IMR-90 (cell line): ENCODE results near the gene ZNF592. TPM values are rescaled to one million over a fixed set of nuclear protein-coding genes. Genes with fewer than 3 reads are reported as not detected.

ENCODE experiments used
- ATAC-seq: fragments of 200-7000 bp; cut with Tn5 transposase; 2 replicates; pipeline ENCODE4 v1.9.1; 2020; ENCODE audit warnings: low read depth, mild to moderate bottlenecking, moderate library complexity
- BruUV-seq: library from RNA; stranded (reverse); fragments of 400-500 nt; replicated peaks from 2 replicates; lab custom pipeline; 2021; lab: Mats Ljungman, UMichigan
- CTCF ChIA-PET: fragments of 300-600 bp; formaldehyde crosslinking; extraction: SDS; loops from one replicate; lab custom pipeline; 2021; ENCODE audit warnings: antibody characterized with exemption; lab: Yijun Ruan, JAX
- POLR2A ChIA-PET: fragments of 300-600 bp; sonication (Branson Sonifier 250); formaldehyde crosslinking; loops from one replicate; lab custom pipeline; 2022; ENCODE audit warnings: antibody characterized with exemption; ENCODE audit not compliant: unreplicated experiment; lab: Charles Lee
- DNase-seq: peaks from one replicate; pipeline ENCODE4 v3.0.0; 2013
- H2AFZ ChIP-seq: replicated peaks from 2 replicates; pipeline ENCODE3; 2013; ENCODE audit warnings: low read length, mild to moderate bottlenecking; ENCODE audit not compliant: poor library complexity
- H2AK5ac ChIP-seq: 2 replicates; pipeline ENCODE4 v1.6.1; 2013; ENCODE audit warnings: low read depth, low read length, inconsistent platforms
- H2AK9ac ChIP-seq: replicated peaks from 2 replicates; pipeline ENCODE3; 2013; ENCODE audit warnings: mild to moderate bottlenecking, low read depth, low read length, moderate library complexity; ENCODE audit not compliant: poor library complexity
- H2BK120ac ChIP-seq: 2 replicates; pipeline ENCODE4 v1.6.1; 2013; ENCODE audit warnings: low read depth, low read length, inconsistent platforms
- H2BK15ac ChIP-seq: 3 replicates; pipeline ENCODE4 v1.6.1; 2013; ENCODE audit warnings: low read depth, low read length, inconsistent platforms
- H2BK20ac ChIP-seq: 2 replicates; pipeline ENCODE4 v1.6.1; 2013; ENCODE audit warnings: low read depth, mild to moderate bottlenecking, inconsistent platforms, low read length, moderate library complexity
- H2BK5ac ChIP-seq: 2 replicates; pipeline ENCODE4 v1.6.1; 2013; ENCODE audit warnings: mild to moderate bottlenecking, low read depth, low read length, inconsistent platforms; ENCODE audit not compliant: poor library complexity, severe bottlenecking
- H3K14ac ChIP-seq: replicated peaks from 2 replicates; pipeline ENCODE4 v1.6.1; 2013; ENCODE audit warnings: low read depth, low read length, inconsistent platforms
- H3K18ac ChIP-seq: 2 replicates; pipeline ENCODE4 v1.6.1; 2013; ENCODE audit warnings: low read depth, low read length, control low read depth
- H3K23ac ChIP-seq: 2 replicates; pipeline ENCODE4 v1.6.1; 2013; ENCODE audit warnings: low read depth, low read length, inconsistent platforms
- H3K27ac ChIP-seq: 2 replicates; pipeline ENCODE4 v1.5.1; 2013; ENCODE audit warnings: mild to moderate bottlenecking, control low read depth, low read length; ENCODE audit not compliant: insufficient read depth
- H3K27me3 ChIP-seq: 2 replicates; pipeline ENCODE4 v1.6.1; 2013; ENCODE audit warnings: low read length; ENCODE audit not compliant: control insufficient read depth, insufficient read depth
- H3K36me3 ChIP-seq: 2 replicates; pipeline ENCODE4 v1.6.1; 2013; ENCODE audit warnings: low read length, mixed read lengths; ENCODE audit not compliant: control insufficient read depth, insufficient read depth
- H3K4ac ChIP-seq: 2 replicates; pipeline ENCODE4 v1.6.1; 2013; ENCODE audit warnings: low read depth, low read length, inconsistent platforms
- H3K4me1 ChIP-seq: 2 replicates; pipeline ENCODE4 v1.6.1; 2013; ENCODE audit warnings: low read length, mixed read lengths; ENCODE audit not compliant: control insufficient read depth, insufficient read depth
- H3K4me2 ChIP-seq: 2 replicates; pipeline ENCODE4 v1.6.1; 2013; ENCODE audit warnings: low read depth, mild to moderate bottlenecking, control low read depth, low read length, moderate library complexity
- H3K4me3 ChIP-seq: 2 replicates; pipeline ENCODE4 v1.5.1; 2013; ENCODE audit warnings: low read depth, mild to moderate bottlenecking, control low read depth, low read length, moderate library complexity; ENCODE audit not compliant: insufficient read depth
- H3K56ac ChIP-seq: 2 replicates; pipeline ENCODE4 v1.6.1; 2013; ENCODE audit warnings: low read length, inconsistent platforms; ENCODE audit not compliant: insufficient read depth; ENCODE audit errors: extremely low read depth
- H3K79me1 ChIP-seq, 2 experiments: 2 replicates each; pipeline ENCODE4 v1.6.1; 2013; ENCODE audit warnings: low read length in 2 of 2, inconsistent platforms in 1 of 2, low read depth in 1 of 2
- H3K9ac ChIP-seq: 2 replicates; pipeline ENCODE4 v1.6.1; 2013; ENCODE audit warnings: low read depth, low read length, control low read depth
- H3K9me1 ChIP-seq: 2 replicates; pipeline ENCODE4 v1.6.1; 2013; ENCODE audit warnings: low read length, inconsistent platforms; ENCODE audit not compliant: insufficient read depth
- H3K9me3 ChIP-seq: 2 replicates; pipeline ENCODE4 v1.6.1; 2013; ENCODE audit warnings: low read length; ENCODE audit not compliant: control insufficient read depth, insufficient read depth
- H4K20me1 ChIP-seq: 2 replicates; pipeline ENCODE4 v1.6.1; 2013; ENCODE audit warnings: low read length, inconsistent platforms; ENCODE audit not compliant: insufficient read depth
- H4K5ac ChIP-seq: 2 replicates; pipeline ENCODE4 v1.6.1; 2013; ENCODE audit warnings: mild to moderate bottlenecking, low read depth, low read length, control low read depth
- H4K8ac ChIP-seq, 2 experiments: 2 replicates each; pipeline ENCODE4 v1.6.1; 2013; ENCODE audit warnings: low read depth in 2 of 2, low read length in 2 of 2, control low read depth in 1 of 2, inconsistent platforms in 1 of 2
- H4K91ac ChIP-seq: 2 replicates; pipeline ENCODE4 v1.6.1; 2013; ENCODE audit warnings: low read depth, low read length, inconsistent platforms; ENCODE audit not compliant: insufficient read depth
- CEBPB ChIP-seq: IDR thresholded peaks from 2 replicates; pipeline ENCODE4 v1.6.1; 2012; ENCODE audit warnings: low read depth, low read length, improper control_type of control experiment
- CHD1 ChIP-seq: IDR thresholded peaks from 2 replicates; pipeline ENCODE4 v1.6.1; 2012; ENCODE audit warnings: low read depth, low read length, improper control_type of control experiment
- FOS ChIP-seq: fragments of 150-350 bp; IDR thresholded peaks from 2 replicates; pipeline ENCODE4 v1.6.1; 2016; ENCODE audit warnings: low read depth, low read length
- MAZ ChIP-seq: IDR thresholded peaks from 2 replicates; pipeline ENCODE4 v1.6.1; 2012; ENCODE audit warnings: low read depth, mild to moderate bottlenecking, low read length, improper control_type of control experiment, moderate library complexity, borderline replicate concordance
- MXI1 ChIP-seq: IDR thresholded peaks from 2 replicates; pipeline ENCODE4 v1.6.1; 2012; ENCODE audit warnings: low read depth, mild to moderate bottlenecking, low read length, moderate library complexity, borderline replicate concordance
- RAD21 ChIP-seq: IDR thresholded peaks from 2 replicates; pipeline ENCODE4 v1.6.1; 2012; ENCODE audit warnings: low read length, improper control_type of control experiment
- RCOR1 ChIP-seq: IDR thresholded peaks from 2 replicates; pipeline ENCODE4 v1.6.1; 2012; ENCODE audit warnings: mild to moderate bottlenecking, low read length, improper control_type of control experiment; ENCODE audit not compliant: insufficient replicate concordance
- WGBS, 2 experiments: methylation state at CpG; one replicate each; pipeline versions ENCODE4 v1.1.5 to v1.1.7; 2013; ENCODE audit warnings: missing lambda C conversion rate in 2 of 2; ENCODE audit not compliant: insufficient read length in 1 of 2; ENCODE audit errors: extremely low coverage in 2 of 2; 5-methylcytosine and 5-hydroxymethylcytosine counted together
- dilution Hi-C: fragments of 300-500 bp; cut with HindIII; formaldehyde crosslinking; loops from one replicate; pipeline ENCODE4 v1.14.3; 2018; ENCODE audit warnings: low sequenced_read_pairs; ENCODE audit not compliant: unreplicated experiment
- in situ Hi-C: fragments of 300-500 bp; cut with MboI; formaldehyde crosslinking; loops from 3 replicates; pipeline ENCODE4 v1.14.3; 2019; ENCODE audit warnings: low sequenced_read_pairs, inconsistent platforms, mixed read lengths
- intact Hi-C: fragments of 100-400 bp; cut with micrococcal nuclease; formaldehyde crosslinking; loops from 2 replicates; pipeline ENCODE4 v1.10.0; 2022
- polyA plus RNA-seq, 3 experiments: library from polyadenylated mRNA; depleted of rRNA; stranded (reverse); fragments of >200 nt; gene quantifications; 2 replicates each; pipeline ENCODE4 v1.2.3, GENCODE V29; 2012; ENCODE audit warnings: low replicate concordance in 1 of 3
- total RNA-seq: library from RNA; depleted of rRNA; stranded (reverse); fragments of >200 nt; gene quantifications from 2 replicates; pipeline ENCODE4 v1.2.3, GENCODE V29; 2012

Gene ZNF592
- total and polyA plus RNA-seq, 2 of the 4 experiments (the other 2 are of a cell fraction): 4.3 to 10.2 TPM

GRCh38 chr15:84785053-84785452, 36.7 kb downstream of the ZNF592 start:
- no peak overlapping the region for H2BK20ac ChIP-seq
- no peak overlapping the region for H2BK120ac ChIP-seq
- in situ Hi-C loops: no loop called here
- peaks cover 37% of the 10 kb centered on the region for H3K36me3 ChIP-seq
- H3K23ac ChIP-seq: no peak overlapping the region
- no peak overlapping the region for H4K5ac ChIP-seq
- no peak overlapping the region for H3K4me3 ChIP-seq
- CTCF ChIA-PET: no interaction called here
- dilution Hi-C loops: no loop called here
- no peak for ATAC-seq
- H3K4me1 ChIP-seq: peaks cover 6% of the 10 kb centered on the region
- H3K4ac ChIP-seq: no peak overlapping the region
- no peak overlapping the region for H3K18ac ChIP-seq
- H2AK5ac ChIP-seq: no peak overlapping the region
- peaks cover 45% of the 10 kb centered on the region for H4K20me1 ChIP-seq
- H3K9me1 ChIP-seq: peaks cover 13% of the 10 kb centered on the region
- no peak overlapping the region for H3K4me2 ChIP-seq
- H2AFZ ChIP-seq: no peak overlapping the region
- no peak overlapping the region for H4K8ac ChIP-seq
- peaks cover 31 to 91% of the 10 kb centered on the region in 2 experiments for H3K79me1 ChIP-seq
- H3K9ac ChIP-seq: no peak overlapping the region
- no peak overlapping the region for H3K27ac ChIP-seq
- H4K91ac ChIP-seq: no peak overlapping the region
- no peak overlapping the region for H2BK15ac ChIP-seq
- intact Hi-C loops: no loop called here
- no peak overlapping the region for H3K14ac ChIP-seq
- H2BK5ac ChIP-seq: no peak overlapping the region
- TF ChIP-seq CHD1: no peak
- no peak for TF ChIP-seq CEBPB
- no peak for TF ChIP-seq RCOR1
- TF ChIP-seq MAZ: no peak
- TF ChIP-seq MXI1: no peak
- no peak for TF ChIP-seq RAD21
- no peak for TF ChIP-seq FOS
- H2AK9ac ChIP-seq: no peak overlapping the region
- DNase-seq: no peak
- POLR2A ChIA-PET: no interaction called here
- H3K27me3 ChIP-seq: no peaks in the 10 kb centered on the region
- H3K56ac ChIP-seq: no peak overlapping the region
- no peaks in the 10 kb centered on the region for H3K9me3 ChIP-seq
- WGBS, 2 experiments: no CpG with 5 or more reads among the region's 5 CpGs
- no TSS peak for BruUV-seq
